Activated T-cell treated with anti-CD3 and anti-CD28 coated beads for 24 hours (primary cell): ENCODE results near the gene PCIF1.
A peak's percentile ranks its signal among the peaks of the same experiment; 100 is the strongest.

ENCODE experiments used
- DNase-seq: peaks from one replicate; pipeline ENCODE4 v3.0.0-alpha.2; 2020; ENCODE audit warnings: low read depth

Gene PCIF1

GRCh38 chr20:45904583-45905504 is 29.6 kb upstream of the PCIF1 start:
- DNase-seq = no peak

GRCh38 chr20:45905505-45906079 is 28.9 kb upstream of the PCIF1 start:
- no peak for DNase-seq

GRCh38 chr20:45907219-45907948 is 27.1 kb upstream of the PCIF1 start:
- DNase-seq = no peak

GRCh38 chr20:45908084-45908483 is 26.4 kb upstream of the PCIF1 start:
- DNase-seq = no peak

GRCh38 chr20:45909336-45909808 is 25.1 kb upstream of the PCIF1 start:
- DNase-seq = no peak

- no peak for DNase-seq
Measured at GRCh38 chr20:45909817-45910669, 24.4 kb upstream of the PCIF1 start.

GRCh38 chr20:45910670-45911485 is 23.6 kb upstream of the PCIF1 start:
- DNase-seq = peak; percentile 92

- no peak for DNase-seq
Measured at GRCh38 chr20:45911486-45912343, 22.8 kb upstream of the PCIF1 start, which contains the start of gene PLTP. Gene PLTP, minus strand, starts transcription at chr20:45912155. Its CDS starts 703 bp downstream, at chr20:45911452.

- DNase-seq = no peak
Measured at GRCh38 chr20:45912344-45912682, 22.2 kb upstream of the PCIF1 start.

- no peak for DNase-seq
Measured at GRCh38 chr20:45913116-45913515, 21.4 kb upstream of the PCIF1 start.

- DNase-seq = no peak
Measured at GRCh38 chr20:45917790-45918141, 16.7 kb upstream of the PCIF1 start.

- no peak for DNase-seq
Measured at GRCh38 chr20:45918182-45918737, 16.2 kb upstream of the PCIF1 start.

- DNase-seq = no peak
Measured at GRCh38 chr20:45918779-45919537, 15.5 kb upstream of the PCIF1 start.

- no peak for DNase-seq
Measured at GRCh38 chr20:45919542-45920399, 14.7 kb upstream of the PCIF1 start.

- no peak for DNase-seq
Measured at GRCh38 chr20:45920462-45921336, 13.8 kb upstream of the PCIF1 start.

GRCh38 chr20:45921337-45922189 is 12.9 kb upstream of the PCIF1 start:
- DNase-seq = no peak
